Measurements from ENCODE around the gene RAI1.

Gene RAI1

GRCh38 chr17:17820046-17820445 is 138.8 kb downstream of the RAI1 start:
- peaks cover 4% of the 10 kb centered on the region for H3K36me3 ChIP-seq (ENCODE audit: insufficient read depth, low read length)
- no peaks in the 10 kb centered on the region for H3K9me3 ChIP-seq (ENCODE audit: low read length)
- peaks cover 25% of the 10 kb centered on the region for H3K4me1 ChIP-seq (ENCODE audit: insufficient read depth, low read length)
- no peak overlapping the region for H3K4me3 ChIP-seq (ENCODE audit: low read length)
- H2AFZ ChIP-seq (ENCODE audit: low read depth, low read length), result no peak overlapping the region
- H3K27me3 ChIP-seq (ENCODE audit: insufficient read depth, low read length), result no peaks in the 10 kb centered on the region

- peaks cover 26% of the 10 kb centered on the region for H3K4me1 ChIP-seq (ENCODE audit: insufficient read depth, low read length)
Observed at GRCh38 chr17:17820463-17821158, 139.4 kb downstream of the RAI1 start.

GRCh38 chr17:17822189-17822588 is 140.9 kb downstream of the RAI1 start:
- Histone ChIP-seq H3K4me1 (ENCODE audit: insufficient read depth, low read length) (peaks cover 26% of the 10 kb centered on the region), H3K36me3 (ENCODE audit: insufficient read depth, low read length) (peaks cover 4% of the 10 kb centered on the region), H3K4me3 (ENCODE audit: low read length) (no peak overlapping the region), H3K9me3 (ENCODE audit: low read length) (no peaks in the 10 kb centered on the region), H3K27me3 (ENCODE audit: insufficient read depth, low read length) (no peaks in the 10 kb centered on the region), H2AFZ (ENCODE audit: low read depth, low read length) (no peak overlapping the region)

More at GRCh38 chr17:17820463-17821158, 139.4 kb downstream of the RAI1 start:
- no peak overlapping the region for H2AFZ ChIP-seq (ENCODE audit: low read depth, low read length)
- no peaks in the 10 kb centered on the region for H3K27me3 ChIP-seq (ENCODE audit: insufficient read depth, low read length)
- no peak overlapping the region for H3K4me3 ChIP-seq (ENCODE audit: low read length)
- H3K36me3 ChIP-seq (ENCODE audit: insufficient read depth, low read length), result peaks cover 4% of the 10 kb centered on the region
- no peaks in the 10 kb centered on the region for H3K9me3 ChIP-seq (ENCODE audit: low read length)

DNA sequence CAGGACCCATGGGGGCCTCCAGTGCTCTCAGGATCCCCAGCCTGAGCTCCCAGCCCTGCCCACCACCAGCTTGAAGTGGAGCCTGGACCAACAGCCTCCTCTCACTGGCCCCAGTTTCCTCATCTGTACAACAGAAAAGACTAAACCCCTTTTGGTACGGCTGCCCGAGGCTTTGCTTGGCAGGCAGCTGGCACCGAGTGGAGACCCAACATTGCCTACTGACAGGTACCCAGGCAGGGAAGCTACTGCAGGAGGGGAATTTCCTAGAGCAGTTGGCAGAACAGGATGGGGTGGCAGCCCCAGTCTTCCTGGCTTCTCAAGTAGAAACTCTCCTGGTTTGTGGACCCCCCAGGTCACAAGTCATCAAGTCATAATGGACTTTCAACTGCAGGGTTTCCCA is 141.4 kb downstream of the RAI1 start:
- H3K27me3 ChIP-seq (ENCODE audit: insufficient read depth, low read length), result no peaks in the 10 kb centered on the region
- no peaks in the 10 kb centered on the region for H3K9me3 ChIP-seq (ENCODE audit: low read length)
- H3K4me3 ChIP-seq (ENCODE audit: low read length), result peak overlapping the region; percentile 50
- H3K36me3 ChIP-seq (ENCODE audit: insufficient read depth, low read length), result peaks cover 4% of the 10 kb centered on the region
- H2AFZ ChIP-seq (ENCODE audit: low read depth, low read length), result no peak overlapping the region
- peaks cover 26% of the 10 kb centered on the region for H3K4me1 ChIP-seq (ENCODE audit: insufficient read depth, low read length)

DNA sequence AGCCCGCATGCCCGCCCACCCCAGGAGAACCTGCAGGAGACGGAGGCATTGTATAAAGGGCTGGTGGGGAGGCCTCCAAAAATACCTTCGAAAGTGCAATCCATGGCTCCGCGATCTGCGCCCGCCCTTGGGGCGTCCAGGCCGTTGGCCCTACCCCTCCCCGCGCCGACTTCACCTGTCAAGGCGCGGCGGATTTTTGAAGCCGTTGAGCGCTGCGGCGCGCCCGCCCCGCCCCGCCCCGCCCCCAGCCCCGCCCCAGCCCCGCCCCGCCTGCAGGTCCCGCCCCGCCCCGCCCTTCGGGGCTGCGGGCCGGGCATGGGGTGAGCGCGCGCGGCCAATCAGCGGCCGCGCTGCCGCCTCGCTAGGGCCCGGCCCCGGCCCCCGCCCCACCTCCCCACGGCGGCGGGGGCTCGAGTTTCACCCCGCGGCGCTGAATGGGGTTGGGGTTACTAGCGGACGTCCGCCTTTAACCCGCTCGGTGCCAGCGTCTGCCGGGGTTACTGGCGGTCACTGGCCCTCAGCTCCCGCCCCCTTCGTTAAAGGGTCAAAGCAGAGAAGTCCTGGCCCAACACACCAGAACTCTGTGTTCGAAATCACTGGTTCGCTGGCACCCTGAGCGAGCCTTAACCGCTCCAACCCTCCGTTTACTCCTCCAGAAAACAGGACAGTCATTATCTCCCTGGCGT is 142.3 kb downstream of the RAI1 start:
- Histone ChIP-seq H3K4me3 (ENCODE audit: low read length) (peak overlapping the region; percentile 50), H3K36me3 (ENCODE audit: insufficient read depth, low read length) (peaks cover 4% of the 10 kb centered on the region), H3K9me3 (ENCODE audit: low read length) (no peaks in the 10 kb centered on the region), H3K27me3 (ENCODE audit: insufficient read depth, low read length) (no peaks in the 10 kb centered on the region), H2AFZ (ENCODE audit: low read depth, low read length) (no peak overlapping the region), H3K4me1 (ENCODE audit: insufficient read depth, low read length) (peaks cover 26% of the 10 kb centered on the region)

DNA sequence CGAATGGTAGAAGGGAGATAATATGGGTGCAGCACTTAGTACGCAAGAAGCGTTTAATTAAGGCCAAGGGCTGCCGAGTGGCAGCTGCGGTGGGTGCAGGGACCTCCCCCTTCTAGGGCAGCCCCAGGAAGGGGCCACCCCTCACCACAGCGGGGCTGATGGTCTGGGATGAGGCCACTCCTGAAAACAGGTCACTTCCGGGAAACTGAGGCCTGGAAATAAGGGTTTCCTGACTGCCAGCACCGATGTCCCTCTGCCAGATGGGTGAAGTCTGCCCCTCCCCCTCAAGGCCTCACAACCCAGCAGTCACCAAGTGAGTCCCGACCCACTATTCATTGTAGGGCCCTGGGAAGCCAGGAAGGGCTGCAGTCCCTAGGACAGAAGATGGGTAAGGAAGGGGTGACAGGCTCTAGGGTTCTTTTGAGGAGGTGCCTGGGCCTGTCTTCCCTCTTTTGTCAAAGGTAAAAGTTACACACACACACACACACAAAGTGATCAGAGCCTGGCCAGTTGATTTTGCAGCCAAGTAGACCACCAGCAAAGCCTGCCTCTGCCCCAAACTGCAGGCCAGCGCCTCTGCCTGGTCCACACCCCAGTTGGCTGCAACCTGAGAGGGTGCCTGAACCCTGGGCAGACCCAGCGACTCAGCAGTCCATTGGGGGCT is 143.0 kb downstream of the RAI1 start:
- no peaks in the 10 kb centered on the region for H3K36me3 ChIP-seq (ENCODE audit: insufficient read depth, low read length)
- no peaks in the 10 kb centered on the region for H3K27me3 ChIP-seq (ENCODE audit: insufficient read depth, low read length)
- no peak overlapping the region for H2AFZ ChIP-seq (ENCODE audit: low read depth, low read length)
- peak overlapping the region; percentile 15 for H3K4me3 ChIP-seq (ENCODE audit: low read length)
- no peaks in the 10 kb centered on the region for H3K9me3 ChIP-seq (ENCODE audit: low read length)
- peaks cover 26% of the 10 kb centered on the region for H3K4me1 ChIP-seq (ENCODE audit: insufficient read depth, low read length)

DNA sequence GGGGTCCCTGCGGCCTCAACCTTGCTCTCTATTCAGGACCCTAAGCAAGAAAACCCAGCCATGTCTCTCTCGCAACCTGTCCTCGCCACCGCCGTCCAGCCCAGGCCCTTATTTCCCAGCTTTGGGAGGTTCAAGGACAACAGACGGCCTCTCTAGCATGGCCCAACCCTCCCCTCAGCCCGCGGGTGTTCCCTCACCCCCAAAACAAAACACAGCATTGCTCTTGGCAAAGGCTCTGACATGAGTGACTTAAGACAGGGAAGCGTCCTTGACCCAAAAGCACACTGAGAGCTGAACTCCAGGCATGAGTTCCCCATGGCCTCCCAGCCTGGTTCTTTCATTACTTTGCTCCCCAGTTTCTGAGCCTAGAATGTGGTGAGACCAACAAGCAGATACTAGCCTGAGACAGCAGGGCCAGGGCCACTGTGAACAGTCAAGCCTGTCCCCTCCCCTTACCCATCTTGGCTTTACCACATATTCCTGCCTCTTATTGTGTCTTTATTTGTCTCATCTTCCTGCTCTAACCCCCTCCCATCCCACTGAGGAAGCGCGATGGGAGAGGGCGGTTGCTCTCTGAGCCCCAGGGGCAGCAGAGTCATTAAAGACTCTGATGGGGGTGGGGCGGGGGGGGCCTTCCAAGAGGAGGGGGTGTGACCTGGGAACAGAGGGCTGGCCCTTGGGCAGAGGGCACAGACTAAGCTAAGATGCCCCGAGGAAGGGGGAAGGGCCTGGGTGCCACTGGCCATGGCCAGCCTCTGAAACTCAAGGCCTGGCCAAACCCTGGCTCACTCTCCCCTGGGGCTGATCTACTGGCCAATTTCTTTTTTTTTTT is 143.7 kb downstream of the RAI1 start:
- Histone ChIP-seq H3K4me1 (ENCODE audit: insufficient read depth, low read length) (peaks cover 26% of the 10 kb centered on the region), H3K9me3 (ENCODE audit: low read length) (no peaks in the 10 kb centered on the region), H3K27me3 (ENCODE audit: insufficient read depth, low read length) (no peaks in the 10 kb centered on the region), H2AFZ (ENCODE audit: low read depth, low read length) (no peak overlapping the region), H3K4me3 (ENCODE audit: low read length) (no peak overlapping the region), H3K36me3 (ENCODE audit: insufficient read depth, low read length) (no peaks in the 10 kb centered on the region)

GRCh38 chr17:17826342-17826713 is 145.1 kb downstream of the RAI1 start:
- Histone ChIP-seq H3K9me3 (ENCODE audit: low read length) (no peaks in the 10 kb centered on the region), H2AFZ (ENCODE audit: low read depth, low read length) (no peak overlapping the region), H3K4me3 (ENCODE audit: low read length) (no peak overlapping the region), H3K27me3 (ENCODE audit: insufficient read depth, low read length) (no peaks in the 10 kb centered on the region), H3K4me1 (ENCODE audit: insufficient read depth, low read length) (peaks cover 31% of the 10 kb centered on the region), H3K36me3 (ENCODE audit: insufficient read depth, low read length) (no peaks in the 10 kb centered on the region)

- Histone ChIP-seq H3K9me3 (ENCODE audit: low read length) (no peaks in the 10 kb centered on the region), H2AFZ (ENCODE audit: low read depth, low read length) (no peak overlapping the region), H3K36me3 (ENCODE audit: insufficient read depth, low read length) (no peaks in the 10 kb centered on the region), H3K4me3 (ENCODE audit: low read length) (no peak overlapping the region), H3K4me1 (ENCODE audit: insufficient read depth, low read length) (peaks cover 31% of the 10 kb centered on the region), H3K27me3 (ENCODE audit: insufficient read depth, low read length) (no peaks in the 10 kb centered on the region)
Observed at GRCh38 chr17:17826942-17827785, 145.9 kb downstream of the RAI1 start.

DNA sequence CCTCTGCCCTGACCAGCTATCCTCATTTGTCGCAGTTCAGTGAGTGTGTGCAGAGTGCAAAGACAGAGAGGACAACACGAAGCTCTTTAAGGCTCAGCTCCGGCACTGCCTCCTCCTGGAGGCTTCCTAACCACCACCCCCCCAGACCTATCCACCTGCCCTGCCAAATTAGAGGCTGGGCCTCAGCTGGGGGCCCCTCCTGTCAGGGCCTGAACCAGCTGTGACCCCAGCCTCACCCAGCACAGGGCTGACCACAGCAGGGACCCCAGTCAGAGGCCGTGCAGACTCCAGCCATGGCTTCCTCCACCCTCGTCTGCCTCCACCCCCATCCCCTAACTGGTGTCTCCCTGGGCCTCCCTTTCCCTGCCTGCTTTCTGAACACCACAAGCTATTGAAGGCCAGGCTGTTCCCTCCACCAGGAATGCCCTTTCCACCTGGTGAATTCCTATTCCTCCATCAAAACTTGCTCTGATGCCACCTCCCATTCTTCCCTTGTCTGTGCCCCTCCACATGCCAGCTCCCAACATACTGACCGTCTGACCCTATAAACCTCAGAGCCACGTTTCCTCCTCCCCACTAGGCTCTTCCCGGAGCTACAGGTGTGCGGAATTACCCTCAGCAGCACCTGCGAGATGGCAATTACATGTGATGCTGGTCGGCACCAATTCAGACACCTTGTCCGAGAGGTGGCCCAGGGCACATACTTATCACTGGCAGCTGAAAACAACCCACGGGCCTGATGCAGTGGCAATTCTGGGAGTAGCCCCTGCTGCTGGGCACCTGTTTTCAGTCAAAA is 146.8 kb downstream of the RAI1 start:
- no peaks in the 10 kb centered on the region for H3K36me3 ChIP-seq (ENCODE audit: insufficient read depth, low read length)
- no peak overlapping the region for H3K4me3 ChIP-seq (ENCODE audit: low read length)
- H3K4me1 ChIP-seq (ENCODE audit: insufficient read depth, low read length), result peaks cover 24% of the 10 kb centered on the region
- no peaks in the 10 kb centered on the region for H3K9me3 ChIP-seq (ENCODE audit: low read length)
- H3K27me3 ChIP-seq (ENCODE audit: insufficient read depth, low read length), result no peaks in the 10 kb centered on the region
- no peak overlapping the region for H2AFZ ChIP-seq (ENCODE audit: low read depth, low read length)

GRCh38 chr17:17830269-17830567 is 149.0 kb downstream of the RAI1 start:
- Histone ChIP-seq H3K27me3 (ENCODE audit: insufficient read depth, low read length) (no peaks in the 10 kb centered on the region), H3K4me1 (ENCODE audit: insufficient read depth, low read length) (peaks cover 6% of the 10 kb centered on the region), H3K36me3 (ENCODE audit: insufficient read depth, low read length) (no peaks in the 10 kb centered on the region), H3K4me3 (ENCODE audit: low read length) (no peak overlapping the region), H3K9me3 (ENCODE audit: low read length) (no peaks in the 10 kb centered on the region), H2AFZ (ENCODE audit: low read depth, low read length) (no peak overlapping the region)

GRCh38 chr17:17830740-17831207 is 149.5 kb downstream of the RAI1 start:
- Histone ChIP-seq H3K4me1 (ENCODE audit: insufficient read depth, low read length) (peaks cover 10% of the 10 kb centered on the region), H3K9me3 (ENCODE audit: low read length) (no peaks in the 10 kb centered on the region), H3K4me3 (ENCODE audit: low read length) (no peak overlapping the region), H3K27me3 (ENCODE audit: insufficient read depth, low read length) (no peaks in the 10 kb centered on the region), H2AFZ (ENCODE audit: low read depth, low read length) (no peak overlapping the region), H3K36me3 (ENCODE audit: insufficient read depth, low read length) (no peaks in the 10 kb centered on the region)

All from neuron (in vitro differentiated cells).